ENCODE measurements around the gene LRP1B. TPM values are rescaled to one million over a fixed set of nuclear protein-coding genes. Genes with fewer than 3 reads are reported as not detected.
A peak's percentile ranks its signal among the peaks of the same experiment; 100 is the strongest.

Gene LRP1B
- total RNA-seq, 1 donor from 2014 or later, result 0.12 TPM

- no peak for DNase-seq (ENCODE audit: low read depth)
- H3K4me3 ChIP-seq (ENCODE audit: low read depth, low read length), result no peak overlapping the region
- TF ChIP-seq, protein P1, sequence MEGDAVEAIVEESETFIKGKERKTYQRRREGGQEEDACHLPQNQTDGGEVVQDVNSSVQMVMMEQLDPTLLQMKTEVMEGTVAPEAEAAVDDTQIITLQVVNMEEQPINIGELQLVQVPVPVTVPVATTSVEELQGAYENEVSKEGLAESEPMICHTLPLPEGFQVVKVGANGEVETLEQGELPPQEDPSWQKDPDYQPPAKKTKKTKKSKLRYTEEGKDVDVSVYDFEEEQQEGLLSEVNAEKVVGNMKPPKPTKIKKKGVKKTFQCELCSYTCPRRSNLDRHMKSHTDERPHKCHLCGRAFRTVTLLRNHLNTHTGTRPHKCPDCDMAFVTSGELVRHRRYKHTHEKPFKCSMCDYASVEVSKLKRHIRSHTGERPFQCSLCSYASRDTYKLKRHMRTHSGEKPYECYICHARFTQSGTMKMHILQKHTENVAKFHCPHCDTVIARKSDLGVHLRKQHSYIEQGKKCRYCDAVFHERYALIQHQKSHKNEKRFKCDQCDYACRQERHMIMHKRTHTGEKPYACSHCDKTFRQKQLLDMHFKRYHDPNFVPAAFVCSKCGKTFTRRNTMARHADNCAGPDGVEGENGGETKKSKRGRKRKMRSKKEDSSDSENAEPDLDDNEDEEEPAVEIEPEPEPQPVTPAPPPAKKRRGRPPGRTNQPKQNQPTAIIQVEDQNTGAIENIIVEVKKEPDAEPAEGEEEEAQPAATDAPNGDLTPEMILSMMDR (conservative IDR thresholded peaks at IDR 0.05; ENCODE audit: low read depth, low read length), result peak; percentile 35
These were observed 93.1 kb downstream of the LRP1B start for GRCh38 chr2:142037744-142038143.

GRCh38 chr2:142037066-142037465, 93.8 kb downstream of the LRP1B start:
- DNase-seq (ENCODE audit: low read depth), result no peak
- TF ChIP-seq, protein P1 (conservative IDR thresholded peaks at IDR 0.05; ENCODE audit: low read depth, low read length), result no peak
- H3K4me3 ChIP-seq (ENCODE audit: low read depth, low read length), result no peak overlapping the region

GRCh38 chr2:142033393-142033792, 97.4 kb downstream of the LRP1B start:
- TF ChIP-seq, protein P1 (conservative IDR thresholded peaks at IDR 0.05; ENCODE audit: low read depth, low read length), result no peak
- no peak for DNase-seq (ENCODE audit: low read depth)

DNA sequence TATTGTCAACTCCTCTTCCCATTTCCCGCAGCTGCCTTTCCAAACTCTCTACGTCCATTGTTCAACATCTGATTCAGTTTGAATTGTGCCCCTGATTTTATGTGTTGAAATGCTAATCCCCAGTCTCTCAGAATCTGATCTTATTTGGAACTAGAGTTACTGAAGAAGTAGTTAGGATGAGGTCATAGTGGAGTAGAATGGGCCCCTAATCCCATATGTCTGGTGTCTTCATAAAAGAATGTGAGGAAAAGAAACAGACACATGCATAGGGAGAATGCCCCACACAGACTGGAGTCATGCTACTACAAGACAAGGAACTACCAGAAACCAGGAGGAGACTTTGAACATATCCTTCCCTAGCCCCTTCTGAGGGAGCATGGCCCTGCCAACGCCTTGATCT, 99.2 kb downstream of the LRP1B start:
- DNase-seq (ENCODE audit: low read depth), result no peak
- TF ChIP-seq, protein P1 (conservative IDR thresholded peaks at IDR 0.05; ENCODE audit: low read depth, low read length), result no peak
- H3K4me3 ChIP-seq (ENCODE audit: low read depth, low read length), result no peak overlapping the region

More at GRCh38 chr2:142033393-142033792, 97.4 kb downstream of the LRP1B start:
- H3K4me3 ChIP-seq (ENCODE audit: low read depth, low read length), result no peak overlapping the region

DNA sequence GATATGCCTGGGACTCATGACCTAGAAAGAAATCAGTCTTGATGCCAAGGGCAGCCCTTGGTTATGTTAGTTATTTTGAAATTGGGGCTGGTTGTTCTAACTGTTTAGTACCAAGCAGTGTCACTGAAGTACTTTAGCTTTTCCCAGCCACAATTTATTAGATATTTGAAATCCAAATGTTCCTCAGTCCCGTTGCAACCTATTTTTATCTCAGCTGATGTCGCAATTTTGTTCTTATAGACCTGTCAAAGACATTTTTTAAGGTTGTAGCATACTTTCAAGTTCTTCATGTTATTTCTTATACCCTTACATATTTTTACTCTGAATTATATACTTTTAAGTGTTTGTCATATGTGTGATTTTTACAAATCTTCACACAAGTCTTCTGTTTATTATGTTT, 100.1 kb downstream of the LRP1B start:
- DNase-seq (ENCODE audit: low read depth), result no peak
- TF ChIP-seq, protein P1 (conservative IDR thresholded peaks at IDR 0.05; ENCODE audit: low read depth, low read length), result no peak
- no peak overlapping the region for H3K4me3 ChIP-seq (ENCODE audit: low read depth, low read length)

DNA sequence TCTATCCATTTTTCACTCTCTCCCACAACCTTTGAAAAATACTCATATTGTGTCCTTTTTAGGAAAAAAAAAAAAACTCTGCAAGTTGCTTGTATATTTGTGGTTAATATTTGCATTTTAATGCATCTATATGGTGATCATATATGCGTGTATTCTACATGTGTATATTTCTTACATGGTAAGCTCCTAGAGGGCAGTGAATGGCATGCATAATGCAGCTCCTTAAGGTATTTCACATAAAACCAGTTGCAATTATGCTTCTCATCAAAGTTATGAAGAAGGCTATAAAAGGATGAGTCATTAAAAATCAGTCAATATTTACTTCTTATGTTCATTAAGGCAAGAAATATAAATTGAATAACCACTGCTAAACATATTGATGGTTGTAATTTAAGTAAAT, 100.8 kb downstream of the LRP1B start:
- TF ChIP-seq, protein P1 (conservative IDR thresholded peaks at IDR 0.05; ENCODE audit: low read depth, low read length), result no peak
- no peak for DNase-seq (ENCODE audit: low read depth)
- H3K4me3 ChIP-seq (ENCODE audit: low read depth, low read length), result no peak overlapping the region

GRCh38 chr2:142025394-142025793, 105.4 kb downstream of the LRP1B start:
- no peak for DNase-seq (ENCODE audit: low read depth)
- H3K4me3 ChIP-seq (ENCODE audit: low read depth, low read length), result no peak overlapping the region
- TF ChIP-seq, protein P1 (conservative IDR thresholded peaks at IDR 0.05; ENCODE audit: low read depth, low read length), result no peak

Data from epithelial cell of proximal tubule (primary cell).